Calu3 (cell line): ENCODE results near the gene SSPN. TPM values are rescaled to one million over a fixed set of nuclear protein-coding genes. Genes with fewer than 3 reads are reported as not detected.

Source experiments
- BruUV-seq: library from RNA; stranded (reverse); fragments of 400-500 nt; replicated peaks from 2 replicates; lab custom pipeline; 2021; lab: Mats Ljungman, UMichigan
- CTCF ChIA-PET: fragments of 300-600 bp; sonication (Branson Sonifier 250); formaldehyde crosslinking; loops from one replicate; lab custom pipeline; 2022; ENCODE audit warnings: antibody characterized with exemption; lab: Charles Lee
- DNase-seq: peaks from one replicate; pipeline ENCODE4 v3.0.0; 2022
- H3K27ac Mint-ChIP-seq: one replicate; pipeline ENCODE4 v1.8.0; 2022; ENCODE audit warnings: mixed read lengths; ENCODE audit not compliant: unreplicated experiment
- H3K27me3 Mint-ChIP-seq: one replicate; pipeline ENCODE4 v1.8.0; 2022; ENCODE audit warnings: mixed read lengths; ENCODE audit not compliant: unreplicated experiment
- H3K36me3 Mint-ChIP-seq: one replicate; pipeline ENCODE4 v1.8.0; 2022; ENCODE audit warnings: mild to moderate bottlenecking, moderate library complexity, mixed read lengths; ENCODE audit not compliant: insufficient read depth, unreplicated experiment
- H3K4me1 Mint-ChIP-seq: one replicate; pipeline ENCODE4 v1.8.0; 2022; ENCODE audit warnings: mild to moderate bottlenecking, low read depth, mixed read lengths; ENCODE audit not compliant: unreplicated experiment
- H3K4me3 Mint-ChIP-seq: one replicate; pipeline ENCODE4 v1.8.0; 2022; ENCODE audit warnings: mild to moderate bottlenecking, low read depth, moderate library complexity, mixed read lengths; ENCODE audit not compliant: unreplicated experiment
- H3K9me3 Mint-ChIP-seq: one replicate; pipeline ENCODE4 v1.8.0; 2022; ENCODE audit warnings: low read depth, mixed read lengths; ENCODE audit not compliant: unreplicated experiment
- CTCF ChIP-seq: fragments of 200-600 bp; IDR thresholded peaks from one replicate; pipeline ENCODE4 v1.8.0; 2022; ENCODE audit warnings: antibody characterized with exemption; ENCODE audit not compliant: unreplicated experiment
- intact Hi-C: fragments of 100-400 bp; cut with micrococcal nuclease; formaldehyde crosslinking; loops from one replicate; pipeline ENCODE4 v1.10.0; 2022; ENCODE audit not compliant: unreplicated experiment
- total RNA-seq: library from RNA; stranded (reverse); gene quantifications from 2 replicates; pipeline ENCODE4 v1.2.3, GENCODE V29; 2022

SSPN gene
- total RNA-seq, 1 experiment from 2014 or later: 8.9 TPM

- CTCF ChIA-PET: no interaction called here
- intact Hi-C loops: no loop called here
- Mint-ChIP-seq H3K4me3 (no peak overlapping the region), H3K27ac (no peak overlapping the region), H3K27me3 (no peaks in the 10 kb centered on the region), H3K9me3 (peaks cover 2% of the 10 kb centered on the region), H3K4me1 (no peaks in the 10 kb centered on the region), H3K36me3 (no peaks in the 10 kb centered on the region)
- BruUV-seq: no TSS peak
- no peak for TF ChIP-seq CTCF
- DNase-seq: no peak
Observed at GRCh38 chr12:26205941-26206340, 10.6 kb downstream of the SSPN start.

DNA sequence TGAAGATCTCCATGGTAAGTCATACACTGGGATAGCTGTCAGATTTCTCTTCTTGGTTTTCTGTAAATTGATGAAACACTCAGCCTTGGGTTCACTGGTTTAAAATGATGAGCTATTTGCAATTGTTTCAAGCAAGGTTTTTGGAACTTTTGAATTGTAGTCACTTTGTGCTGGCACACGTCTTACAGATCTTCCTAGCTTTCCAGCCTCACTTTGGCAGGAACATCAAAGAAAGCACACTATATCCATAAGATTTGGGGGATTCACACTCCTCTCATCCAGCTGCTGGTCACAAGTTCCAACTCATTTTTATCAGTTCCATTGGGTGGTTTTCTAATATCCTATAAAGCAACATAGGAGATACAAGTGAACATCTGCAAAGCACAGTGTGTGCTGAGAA lies 16.0 kb downstream of the SSPN start:
- intact Hi-C loops: no loop called here
- Mint-ChIP-seq H3K27ac (no peak overlapping the region), H3K4me3 (no peak overlapping the region), H3K36me3 (no peaks in the 10 kb centered on the region), H3K27me3 (no peaks in the 10 kb centered on the region), H3K9me3 (peaks cover 2% of the 10 kb centered on the region), H3K4me1 (no peaks in the 10 kb centered on the region)
- TF ChIP-seq CTCF: no peak
- no peak for DNase-seq
- CTCF ChIA-PET: no interaction called here
- BruUV-seq: no TSS peak

- no peak overlapping the region for H3K27ac Mint-ChIP-seq
- no peak for TF ChIP-seq CTCF
- intact Hi-C loops: no loop called here
- H3K36me3 Mint-ChIP-seq: no peaks in the 10 kb centered on the region
- no TSS peak for BruUV-seq
- no peak for DNase-seq
- CTCF ChIA-PET: interaction anchor here (1.1 kb wide), 1 partner anchor 10 kb away, joined by 4 read pairs; no protein-coding TSS in a partner anchor
- no peaks in the 10 kb centered on the region for H3K27me3 Mint-ChIP-seq
- H3K4me3 Mint-ChIP-seq: no peak overlapping the region
- peaks cover 2% of the 10 kb centered on the region for H3K9me3 Mint-ChIP-seq
- H3K4me1 Mint-ChIP-seq: no peaks in the 10 kb centered on the region
Observed at GRCh38 chr12:26212396-26212795, 17.0 kb downstream of the SSPN start.

DNA sequence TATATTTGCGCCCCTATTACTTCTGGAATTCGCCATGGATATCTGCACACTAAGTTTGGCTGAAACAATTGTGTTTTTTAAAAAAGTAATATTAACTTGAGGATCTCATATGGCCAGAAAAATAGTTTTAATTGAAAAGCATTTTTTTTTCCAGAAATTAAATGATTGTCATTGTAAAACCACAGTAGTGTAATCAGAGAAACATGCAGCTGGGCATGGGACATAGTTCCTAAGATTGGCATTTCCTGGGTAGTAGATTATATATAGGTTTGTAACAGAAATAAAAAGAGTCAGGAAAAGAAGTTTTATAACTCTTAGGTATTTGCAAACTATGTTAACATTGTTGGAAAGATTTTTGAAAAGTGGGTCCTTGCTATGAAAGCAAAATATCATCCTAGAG lies 17.6 kb downstream of the SSPN start:
- no peak overlapping the region for H3K4me3 Mint-ChIP-seq
- CTCF ChIA-PET: interaction anchor here (1.1 kb wide), 1 partner anchor 9 kb away, joined by 4 read pairs; no protein-coding TSS in a partner anchor

More for the DNA sequence above, 17.6 kb downstream of the SSPN start:
- no peak for TF ChIP-seq CTCF
- intact Hi-C loops: no loop called here
- Mint-ChIP-seq H3K27me3 (no peaks in the 10 kb centered on the region), H3K4me1 (no peaks in the 10 kb centered on the region), H3K36me3 (no peaks in the 10 kb centered on the region), H3K27ac (no peak overlapping the region), H3K9me3 (peaks cover 2% of the 10 kb centered on the region)
- no peak for DNase-seq
- BruUV-seq: no TSS peak
